Measurements from ENCODE around the gene POLDIP3.
"Not testable (repeated sequence)": the region's sequence is repeated elsewhere in the genome, so short reads cannot be mapped to it uniquely, and the experiment has no call there.

The POLDIP3 gene

DNA sequence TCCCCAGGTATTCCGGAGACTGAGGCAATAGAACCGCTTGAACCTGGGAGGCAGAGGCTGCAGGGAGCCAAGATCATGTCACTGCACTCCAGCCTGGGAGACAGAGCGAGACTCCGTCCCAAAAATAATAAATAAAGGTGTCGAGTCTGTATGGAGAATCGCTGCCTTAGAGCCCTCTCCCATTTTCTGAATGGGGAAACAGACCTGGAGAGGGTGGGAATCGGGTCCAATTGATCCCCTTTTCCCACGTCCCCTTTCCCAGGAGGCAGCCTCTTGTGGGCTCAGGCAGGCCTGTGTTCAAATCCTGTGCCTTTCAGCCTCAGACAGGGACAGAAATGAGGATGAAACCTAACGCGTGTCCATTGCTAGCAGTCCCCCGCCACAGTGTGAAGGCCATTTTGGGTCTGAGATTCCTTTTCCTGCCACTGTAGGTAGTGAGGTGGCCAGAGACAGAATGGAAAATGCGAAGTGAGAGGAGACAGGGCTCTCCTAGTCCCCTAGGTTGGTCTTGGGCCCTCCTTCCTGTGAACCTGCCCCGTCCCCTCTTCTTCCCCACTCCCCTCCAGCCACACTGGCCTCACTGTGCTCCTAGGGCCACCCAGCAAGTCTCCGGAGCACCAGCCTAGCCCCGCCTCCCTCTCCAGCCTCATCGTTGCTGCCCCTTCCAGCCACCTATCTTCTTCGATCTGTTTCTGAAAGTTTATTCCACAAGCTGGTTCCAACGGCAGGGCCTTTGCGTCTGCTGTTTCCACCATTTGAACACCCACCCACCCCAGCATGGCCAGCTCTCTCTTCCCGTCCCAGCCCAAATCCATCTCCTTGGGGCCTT, 2.7 kb upstream of the POLDIP3 start:
- no peak for DNase-seq

DNA sequence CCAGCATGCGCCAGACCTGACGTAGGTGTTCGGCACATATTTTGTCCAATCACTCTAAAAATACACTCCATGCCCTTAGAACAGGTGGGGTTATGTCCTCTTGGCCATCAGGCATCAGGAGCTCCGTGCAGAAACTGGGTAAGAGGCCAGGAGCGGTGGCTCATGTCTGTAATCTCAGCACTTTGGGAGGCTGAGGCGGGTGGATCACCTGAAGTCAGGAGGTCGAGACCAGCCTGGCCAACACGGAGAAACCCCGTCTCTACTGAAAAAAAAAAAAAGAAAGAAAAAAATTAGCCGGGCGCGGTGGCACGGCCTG, 1.1 kb upstream of the POLDIP3 start:
- not testable (repeated sequence) for DNase-seq

DNA sequence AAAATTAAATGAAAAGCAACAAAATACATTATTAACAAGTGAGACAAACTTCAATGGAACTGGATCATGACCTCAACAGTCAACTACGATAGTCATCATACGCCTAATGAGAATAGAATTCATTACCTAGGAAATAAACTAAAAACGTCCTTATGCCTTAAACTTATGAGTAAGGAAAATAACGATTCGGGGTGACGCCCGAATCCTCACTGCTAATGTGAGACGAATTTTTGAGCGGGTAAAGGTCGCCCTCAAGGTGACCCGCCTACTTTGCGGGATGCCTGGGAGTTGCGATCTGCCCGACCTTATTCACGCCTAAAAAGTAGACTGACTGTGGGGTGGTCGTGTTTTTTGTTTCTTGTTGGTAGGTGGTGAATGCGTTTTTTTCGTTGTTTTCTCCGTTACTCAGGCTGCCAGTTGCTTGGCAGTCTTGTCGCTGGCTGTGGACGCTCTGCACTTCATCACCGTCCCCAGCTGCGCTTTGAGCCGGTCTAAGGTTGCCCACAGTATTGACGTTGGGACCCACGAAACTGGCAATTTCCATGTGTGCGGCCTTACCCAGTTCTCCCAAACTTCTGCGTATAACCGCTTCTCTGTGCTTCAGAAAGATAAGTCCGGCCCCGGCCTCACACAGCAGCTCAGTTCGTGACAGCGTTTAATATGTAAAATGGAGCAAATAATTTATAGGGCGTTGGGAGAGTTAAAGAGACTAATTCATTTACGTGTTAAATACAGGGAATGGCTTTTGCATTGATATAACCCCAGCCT, 593 bp upstream of the POLDIP3 start:
- DNase-seq, result peak; percentile 98

DNA sequence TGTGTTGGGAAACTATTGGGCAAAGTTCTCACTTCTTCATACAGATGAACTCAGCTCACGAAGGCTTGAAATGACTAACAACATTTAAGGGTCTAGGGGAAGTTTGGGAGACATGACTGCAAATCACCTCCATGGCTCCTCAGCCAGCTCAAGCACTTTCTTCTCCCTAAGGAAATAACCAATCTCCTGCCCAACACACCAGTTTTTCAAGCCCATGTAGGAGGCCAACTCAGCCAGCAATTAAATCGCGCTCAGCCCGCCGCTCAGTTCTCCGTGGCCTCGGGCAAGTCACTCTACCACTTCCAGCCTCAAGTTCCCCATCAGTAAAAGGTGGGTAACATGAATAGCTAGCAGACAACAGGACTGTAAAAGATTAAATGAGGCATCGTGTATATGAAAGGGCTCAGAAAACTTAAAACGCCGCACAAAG, 796 bp downstream of the POLDIP3 start:
- no peak for DNase-seq

DNA sequence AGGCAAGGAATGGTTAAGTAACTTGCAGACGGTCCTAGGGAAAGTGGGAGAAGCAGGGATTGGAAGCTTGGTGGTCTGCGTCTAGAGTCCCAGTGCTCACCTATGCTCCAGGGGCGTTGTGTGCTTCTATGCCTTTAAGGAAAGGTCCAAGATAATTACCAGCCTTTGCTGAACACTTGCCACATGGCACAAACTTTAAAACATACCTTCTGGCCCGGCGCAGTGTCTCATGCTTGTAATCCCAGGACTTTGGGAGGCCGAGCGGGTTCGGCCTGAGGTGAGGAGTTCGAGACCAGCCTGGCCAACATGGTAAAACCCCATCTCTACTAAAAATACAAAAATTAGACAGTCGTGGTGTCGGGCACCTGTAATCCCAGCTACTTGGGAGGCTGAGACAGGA, 2.3 kb downstream of the POLDIP3 start:
- DNase-seq, result no peak

DNA sequence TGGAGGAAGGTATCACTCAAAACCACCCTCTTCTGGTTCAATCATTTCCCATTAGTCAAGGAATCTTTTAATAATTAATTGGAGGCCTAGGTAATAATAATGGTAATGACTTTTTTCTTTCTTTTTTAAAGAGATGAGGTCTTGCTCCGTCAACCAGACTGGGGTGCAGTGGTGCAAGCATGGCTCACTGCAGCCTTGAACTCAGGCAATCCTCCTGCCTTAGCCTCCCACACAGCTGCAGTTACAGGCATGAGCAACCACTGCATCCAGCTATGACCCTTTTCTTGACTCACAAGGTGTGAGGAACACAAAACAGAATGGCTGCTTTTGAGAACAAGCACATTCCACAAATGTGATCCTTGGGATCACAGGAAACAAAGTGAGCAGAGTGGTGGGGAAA, 3.6 kb downstream of the POLDIP3 start:
- DNase-seq, result no peak

DNA sequence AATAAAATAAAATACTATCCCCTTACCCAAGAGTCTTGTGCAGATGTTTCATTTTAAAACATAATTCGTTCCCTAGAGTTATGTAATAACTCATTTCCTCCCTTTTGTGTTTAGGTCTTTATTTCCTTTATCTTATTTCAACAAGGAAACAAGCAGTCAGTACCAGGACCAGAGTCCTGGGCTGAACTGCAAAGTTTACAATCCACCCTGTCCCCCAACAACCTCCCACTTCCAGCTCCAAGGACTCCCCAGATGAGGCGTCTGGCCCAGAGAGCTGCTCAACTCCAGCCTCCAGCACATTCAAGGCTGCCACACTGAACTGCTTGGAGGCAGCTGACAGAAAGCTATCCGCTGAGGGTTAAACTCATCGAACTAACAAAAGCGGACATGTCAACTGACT, 4.5 kb downstream of the POLDIP3 start:
- DNase-seq, result no peak

DNA sequence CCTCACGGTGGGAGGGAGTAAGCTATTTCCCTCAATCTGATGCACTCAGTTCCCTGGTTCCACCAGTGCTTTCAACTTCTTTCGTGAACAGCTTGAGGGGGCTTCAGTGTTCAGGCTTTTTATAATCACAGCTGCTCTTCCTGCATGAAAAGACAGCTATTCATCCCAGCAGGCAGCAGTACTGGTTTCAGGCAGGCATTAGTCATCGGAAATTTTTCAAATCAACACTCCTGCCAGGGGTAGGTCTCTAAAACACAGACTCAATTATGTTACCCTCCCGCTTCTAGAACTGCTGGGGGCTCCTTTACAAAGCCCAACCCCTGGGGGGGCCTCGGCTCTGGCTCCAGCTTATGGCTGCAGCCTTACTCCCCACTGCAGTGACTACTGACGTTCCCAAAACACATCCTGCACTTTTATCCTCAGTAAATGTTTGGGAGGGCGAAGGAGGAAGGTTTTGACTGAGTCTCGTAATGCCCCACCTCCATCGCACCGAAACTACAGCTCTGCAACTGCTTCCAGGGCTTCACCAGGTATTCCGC, 5.8 kb downstream of the POLDIP3 start:
- peak; percentile 40 for DNase-seq

DNA sequence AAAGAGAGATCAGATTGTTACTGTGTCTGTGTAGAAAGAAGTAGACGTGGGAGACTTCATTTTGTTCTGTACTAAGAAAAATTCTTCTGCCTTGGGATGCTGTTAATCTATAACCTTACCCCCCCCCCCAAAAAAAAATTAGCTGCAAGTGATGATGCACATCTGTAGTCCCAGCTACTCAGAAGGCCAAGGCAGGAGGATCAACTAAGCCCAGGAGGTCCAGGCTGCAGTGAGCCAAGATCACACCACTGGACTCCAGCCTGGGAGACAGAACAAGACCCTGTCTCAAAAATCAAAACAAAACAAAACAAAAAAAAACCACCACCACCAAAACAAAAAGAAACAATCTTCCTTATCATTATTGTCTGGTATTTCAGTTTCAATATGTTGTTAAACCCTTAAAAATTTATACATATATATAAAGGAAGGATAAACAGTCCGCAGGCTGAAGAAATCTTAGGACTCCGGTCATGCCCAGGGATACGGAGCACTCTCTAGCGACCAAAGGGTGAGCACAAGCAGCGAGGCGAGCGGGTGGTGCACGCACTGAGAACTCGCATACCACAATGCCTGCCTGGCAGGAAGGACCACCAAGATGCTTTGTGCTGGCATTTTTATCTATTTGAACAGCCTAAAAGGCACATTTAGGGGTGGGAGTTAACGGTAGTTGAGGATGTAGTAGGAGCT, 6.4 kb downstream of the POLDIP3 start:
- no peak for DNase-seq

DNA sequence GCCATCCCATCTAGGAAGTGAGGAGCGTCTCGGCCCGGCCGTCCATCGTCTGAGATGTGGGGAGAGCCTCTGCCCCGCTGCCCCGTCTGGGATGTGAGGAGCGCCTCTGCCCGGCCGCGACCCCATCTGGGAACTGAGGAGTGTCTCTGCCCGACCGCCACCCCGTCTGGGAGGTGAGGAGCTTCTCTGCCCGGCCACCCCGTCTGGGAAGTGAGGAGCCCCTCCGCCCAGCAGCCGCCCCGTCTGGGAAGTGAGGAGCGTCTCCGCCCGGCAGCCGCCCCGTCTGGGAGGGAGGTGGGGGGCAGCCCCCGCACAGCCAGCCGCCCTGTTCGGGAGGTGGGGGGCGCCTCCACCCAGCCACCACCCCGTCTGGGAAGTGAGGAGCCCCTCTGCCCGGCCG, 7.0 kb downstream of the POLDIP3 start:
- not testable (repeated sequence) for DNase-seq

DNA sequence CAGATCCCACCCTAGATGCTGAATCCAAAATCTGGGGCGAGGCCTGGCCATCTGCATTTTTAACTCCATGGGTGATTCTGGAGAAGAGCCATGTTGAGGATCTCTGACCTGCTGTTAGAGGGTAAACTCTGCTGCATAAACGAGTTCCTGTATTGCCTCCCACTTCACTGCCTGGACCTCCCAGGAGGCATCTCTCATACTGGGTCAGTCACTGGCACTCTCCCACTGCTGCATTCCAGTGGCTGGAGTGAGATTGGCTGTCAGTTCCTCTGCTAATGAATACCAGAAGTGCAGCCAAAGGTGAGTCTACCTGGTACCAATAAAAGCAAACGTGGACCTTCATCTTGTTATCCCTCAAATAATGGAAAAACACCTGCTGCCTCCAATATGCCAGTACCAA, 10.3 kb downstream of the POLDIP3 start:
- DNase-seq, result no peak

DNA sequence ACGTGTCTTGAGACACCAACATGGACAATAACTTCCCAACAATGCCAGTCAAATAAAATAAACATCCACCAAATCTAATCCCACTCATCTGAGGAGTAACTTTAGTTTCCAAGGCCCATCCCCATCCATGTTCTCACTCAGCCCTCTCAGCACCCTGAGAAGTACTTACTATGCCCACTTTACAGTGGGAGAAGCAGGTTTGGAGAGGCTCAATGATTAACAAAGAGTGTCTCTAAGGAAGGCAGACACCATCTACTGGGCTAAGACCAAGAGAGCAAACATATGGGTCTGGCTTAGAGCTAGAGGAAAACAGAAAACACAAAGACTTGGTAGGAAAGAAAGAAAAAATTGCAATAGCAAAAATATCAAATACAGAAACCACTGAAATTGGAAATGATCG, 11.3 kb downstream of the POLDIP3 start:
- no peak for DNase-seq

DNA sequence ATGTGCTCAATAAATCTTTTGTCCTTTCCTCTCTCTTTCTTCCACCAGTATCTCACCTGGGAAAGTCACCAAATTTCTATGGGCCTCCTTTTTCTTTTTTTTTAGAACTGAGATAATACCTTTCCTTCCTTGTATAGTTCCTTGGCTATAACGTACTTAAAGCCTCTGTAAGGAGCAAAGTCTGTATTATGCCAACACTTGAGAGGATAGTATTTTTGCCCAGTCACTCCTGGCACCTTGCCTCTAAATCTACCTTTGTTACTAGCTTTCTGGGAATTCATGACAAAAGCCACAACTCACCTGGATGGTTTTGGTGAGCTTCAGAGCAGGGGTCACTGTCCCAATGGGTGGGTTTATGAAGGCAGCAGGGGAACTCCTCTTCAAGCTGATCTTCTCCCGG, 12.2 kb downstream of the POLDIP3 start:
- no peak for DNase-seq

DNA sequence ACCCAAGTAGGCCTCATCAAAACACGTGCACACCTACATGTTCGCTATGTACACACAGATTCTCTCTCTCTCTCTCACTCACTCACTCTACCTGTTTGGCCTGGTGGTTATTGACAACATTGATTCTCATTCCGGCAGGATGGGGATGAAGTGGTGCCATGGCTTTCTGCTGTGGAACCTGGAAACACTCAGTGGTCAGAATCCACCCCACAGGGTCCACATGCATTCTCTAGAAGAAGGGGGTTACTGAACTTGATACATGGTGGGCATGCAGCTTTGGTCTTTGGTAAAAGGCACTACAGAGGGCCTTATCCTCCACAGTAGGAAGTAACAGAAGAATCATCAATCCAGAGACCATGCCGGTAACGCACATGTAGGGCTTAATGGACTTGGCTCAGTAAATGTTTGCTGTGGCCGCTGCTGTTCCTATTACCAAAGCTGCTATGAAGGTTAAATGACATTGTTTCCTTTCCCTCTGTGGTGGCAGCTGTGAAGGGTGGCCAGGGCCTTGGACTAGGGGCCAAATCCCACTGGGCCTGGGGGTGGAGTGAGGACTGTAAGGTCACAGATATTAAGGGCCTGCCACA, 12.7 kb downstream of the POLDIP3 start:
- no peak for DNase-seq

DNA sequence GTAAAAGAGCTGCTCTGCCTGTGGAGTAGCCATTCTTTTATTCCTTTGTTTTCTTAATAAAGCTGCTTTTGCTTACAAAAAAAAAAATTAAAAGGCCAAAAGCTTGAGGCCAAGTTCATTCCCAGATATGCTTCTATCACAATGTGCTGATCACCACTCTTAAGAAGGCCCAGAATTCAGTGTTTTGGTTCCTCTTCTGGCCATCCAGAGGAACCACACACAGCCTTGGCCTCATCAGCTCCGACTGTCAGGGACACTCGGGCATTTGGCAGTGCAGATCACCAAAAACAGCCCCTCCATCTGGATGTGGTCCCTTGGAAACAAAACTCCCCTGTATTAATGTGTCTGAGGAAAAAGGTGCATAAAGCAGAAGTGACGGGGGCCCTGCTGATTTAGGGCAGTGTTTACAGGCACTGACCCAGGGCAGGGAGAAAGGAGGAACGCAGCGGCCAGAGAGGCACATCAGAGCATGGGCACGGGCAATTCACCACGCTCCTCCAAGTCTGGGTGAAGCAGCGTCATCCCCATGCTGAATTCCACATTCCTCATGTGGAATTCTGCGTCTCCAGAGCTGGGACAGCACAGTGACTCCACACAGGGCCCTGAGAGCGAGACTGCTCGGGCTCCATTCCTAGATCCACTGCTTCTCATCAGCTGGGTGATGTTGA, 17.7 kb downstream of the POLDIP3 start:
- DNase-seq, result no peak

DNA sequence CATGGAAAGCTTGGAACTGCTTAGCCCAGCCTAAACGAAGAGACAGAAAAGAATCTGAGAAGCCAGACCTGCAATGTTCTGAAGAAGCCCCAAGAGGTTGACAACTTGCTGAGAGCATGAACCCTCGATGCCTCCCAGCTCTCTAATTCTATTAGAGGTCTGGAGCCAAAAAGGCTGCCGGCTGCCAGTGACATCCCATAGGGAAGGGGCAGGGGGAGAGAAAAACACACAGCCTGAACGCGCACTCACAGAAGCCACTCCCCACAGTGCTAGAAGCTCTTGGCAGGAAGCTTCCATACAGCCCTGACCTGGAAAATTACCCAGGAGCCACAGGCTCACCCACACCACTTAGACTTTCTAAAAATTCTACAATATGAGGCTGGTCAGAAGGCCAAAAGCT, 18.3 kb downstream of the POLDIP3 start:
- DNase-seq, result no peak

DNA sequence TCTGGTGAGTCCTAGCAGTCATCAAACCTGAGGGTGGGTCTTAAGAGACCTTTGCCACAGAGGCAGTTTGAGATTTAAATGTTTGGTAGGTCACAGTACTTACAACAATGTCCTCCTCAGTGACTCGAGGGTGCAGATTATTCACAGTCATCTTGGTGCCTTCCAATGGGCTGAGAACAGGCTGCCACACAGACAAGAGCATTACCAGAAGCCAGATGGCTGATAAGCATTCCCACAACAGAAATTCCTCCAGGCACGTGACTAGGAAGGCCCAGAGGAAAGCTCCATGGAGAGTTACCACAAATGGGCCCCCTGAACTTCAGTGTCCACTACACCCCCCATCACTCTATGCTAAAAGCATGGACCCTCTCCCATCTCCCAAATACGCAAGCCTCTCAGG, 19.2 kb downstream of the POLDIP3 start:
- no peak for DNase-seq

DNA sequence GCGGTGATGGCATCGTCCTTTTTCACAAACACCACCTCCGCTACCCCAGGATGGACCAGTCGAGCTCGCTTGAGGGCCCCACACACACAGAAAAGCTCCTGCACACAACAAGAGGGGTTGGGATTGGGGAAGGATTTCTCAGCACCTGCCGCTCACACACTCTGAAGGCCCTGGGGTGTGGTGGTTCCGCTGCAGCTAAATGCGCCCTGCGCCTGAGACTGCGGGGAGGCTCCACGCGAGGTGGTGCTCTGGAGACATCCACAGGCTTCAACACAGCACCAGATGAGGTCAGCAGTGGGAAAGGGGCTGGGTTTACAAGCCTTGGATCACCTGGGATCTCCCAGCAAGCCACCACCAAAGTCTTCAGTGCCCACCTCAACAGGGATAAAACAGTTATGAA, 22.7 kb downstream of the POLDIP3 start:
- DNase-seq, result no peak

DNA sequence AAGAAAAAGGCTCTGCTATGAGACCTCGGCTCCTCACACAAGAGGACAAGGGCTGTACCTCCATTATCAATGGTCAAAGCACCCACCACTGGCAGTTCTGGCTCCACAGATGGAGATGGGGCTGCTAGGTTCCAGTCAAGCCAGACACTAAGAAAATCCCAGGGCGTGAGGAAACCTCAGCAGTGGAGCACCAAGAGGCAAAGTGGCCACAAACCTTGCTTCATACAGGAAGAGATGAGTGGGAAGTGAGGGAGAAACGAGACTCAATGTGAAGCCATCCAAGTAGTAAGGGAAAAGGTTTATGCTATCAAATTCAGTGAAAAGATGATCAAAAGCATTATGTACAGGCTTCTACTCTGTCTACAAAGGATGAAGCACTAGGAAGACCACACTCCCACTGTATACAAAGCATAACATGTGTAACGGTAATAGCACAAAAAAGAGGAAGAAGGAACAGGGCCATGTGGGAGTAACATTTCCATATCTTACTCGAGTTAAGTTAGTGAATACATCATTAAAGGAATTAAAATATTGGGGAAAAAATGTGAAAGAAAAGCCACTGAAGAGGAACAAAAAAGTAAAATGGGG, 27.0 kb downstream of the POLDIP3 start:
- DNase-seq, result no peak

DNA sequence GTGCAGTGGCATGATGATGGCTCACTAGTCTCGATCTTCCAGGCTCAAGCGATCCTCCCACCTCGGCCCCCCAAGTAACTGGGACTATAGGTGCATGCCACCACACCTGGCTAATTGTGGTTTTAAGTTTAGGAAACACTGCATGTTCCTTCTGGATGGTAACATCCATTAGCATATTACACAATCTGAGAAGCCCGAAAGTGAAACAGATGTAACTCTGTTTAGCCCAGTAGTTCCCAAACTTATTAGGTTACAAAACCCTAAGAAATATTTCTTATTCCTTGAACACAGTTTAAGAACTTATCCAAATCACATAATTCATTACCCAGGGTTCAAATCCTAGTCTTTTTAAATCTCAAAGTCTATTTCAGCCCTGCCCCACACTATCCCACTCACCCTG, 28.3 kb downstream of the POLDIP3 start:
- no peak for DNase-seq

DNA sequence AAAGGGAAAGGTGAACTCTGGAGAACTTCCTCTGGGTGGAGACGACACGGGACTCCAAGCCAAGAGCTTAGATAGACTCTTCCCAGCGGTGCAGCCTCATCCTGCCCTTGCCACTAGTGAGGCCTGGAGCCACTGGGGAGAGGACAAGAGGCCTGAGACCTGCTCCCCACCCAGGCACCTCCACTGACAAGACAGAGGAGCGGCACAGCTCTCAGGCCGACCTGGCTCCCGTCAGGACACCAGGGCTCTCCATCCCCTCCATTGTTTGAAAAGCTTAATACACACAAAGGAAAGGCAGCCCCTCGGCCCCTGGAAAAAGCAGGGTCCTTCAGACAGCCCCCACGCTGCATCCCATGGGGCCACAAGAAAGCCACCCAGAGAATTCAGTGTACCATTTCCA, 29.6 kb downstream of the POLDIP3 start:
- no peak for DNase-seq

DNA sequence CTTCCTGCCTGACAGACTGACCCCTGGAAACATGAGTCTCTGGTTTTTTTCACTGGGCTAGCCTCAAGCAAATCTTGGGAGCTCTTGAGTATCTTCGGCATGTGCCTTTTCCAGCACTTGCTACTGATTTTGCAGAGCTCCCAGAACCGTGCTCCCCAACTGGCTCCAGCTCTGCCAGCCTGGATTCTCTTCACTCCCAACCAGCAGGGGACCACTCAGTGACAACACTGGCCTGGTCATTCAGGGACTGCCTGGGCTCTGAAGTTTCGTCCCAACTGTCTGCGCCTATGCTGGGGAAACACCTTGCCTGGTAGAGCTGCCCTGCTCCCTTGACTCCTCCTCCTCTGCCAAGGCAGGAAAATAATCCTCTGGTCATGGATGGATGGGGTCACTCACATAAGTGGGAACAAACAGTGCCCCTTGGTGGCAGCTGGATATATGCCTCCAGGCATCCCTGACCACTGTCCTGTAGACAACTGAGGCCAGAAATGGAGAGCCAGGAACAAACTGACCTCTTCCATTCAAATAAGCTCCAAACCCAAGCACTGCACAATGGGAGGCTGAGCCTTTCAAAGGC, 30.2 kb downstream of the POLDIP3 start:
- DNase-seq, result no peak

All from NCI-H1694 (cell line).